HG02798 (cell line): ENCODE results near the gene PCDHGA11.
A peak's percentile ranks its signal among the peaks of the same experiment; 100 is the strongest.
"Not testable (repeated sequence)": the region's sequence is repeated elsewhere in the genome, so short reads cannot be mapped to it uniquely, and the experiment has no call there.

Source experiments
- ATAC-seq: cut with Tn5 transposase; IDR thresholded peaks from one replicate; pipeline ENCODE4 v1.9.1; 2021; ENCODE audit warnings: mild to moderate bottlenecking; ENCODE audit not compliant: unreplicated experiment, poor library complexity

The PCDHGA11 gene

DNA sequence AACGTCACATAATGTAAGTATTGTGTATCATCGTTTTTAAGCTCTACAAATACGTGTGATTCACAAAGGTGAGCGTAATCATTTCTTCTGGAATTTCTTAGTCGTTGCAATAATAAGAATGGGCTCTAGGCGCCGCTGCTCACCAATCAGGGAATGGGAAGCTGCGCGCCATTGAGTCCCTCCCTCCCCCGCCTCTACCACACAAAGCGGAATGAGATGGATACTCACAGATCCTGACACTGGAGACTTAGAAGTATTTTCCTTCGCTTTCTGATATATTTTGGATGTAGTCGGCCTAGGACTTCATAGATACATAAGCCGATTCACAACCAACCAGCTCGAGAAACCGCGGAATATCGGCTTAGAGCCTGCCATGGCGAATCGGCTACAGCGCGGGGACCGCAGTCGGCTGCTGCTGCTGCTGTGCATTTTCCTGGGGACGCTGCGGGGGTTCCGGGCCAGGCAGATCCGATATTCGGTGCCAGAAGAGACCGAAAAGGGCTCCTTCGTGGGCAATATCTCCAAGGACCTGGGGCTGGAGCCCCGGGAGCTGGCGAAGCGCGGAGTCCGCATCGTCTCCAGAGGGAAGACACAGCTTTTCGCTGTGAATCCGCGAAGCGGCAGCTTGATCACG is at the start of gene PCDHGA11:
PCDHGA11 (plus strand) TSS at position 197 of the 634 bp plus-strand sequence; CDS start at position 374, 177 bp downstream.
- ATAC-seq = peak; percentile 56

DNA sequence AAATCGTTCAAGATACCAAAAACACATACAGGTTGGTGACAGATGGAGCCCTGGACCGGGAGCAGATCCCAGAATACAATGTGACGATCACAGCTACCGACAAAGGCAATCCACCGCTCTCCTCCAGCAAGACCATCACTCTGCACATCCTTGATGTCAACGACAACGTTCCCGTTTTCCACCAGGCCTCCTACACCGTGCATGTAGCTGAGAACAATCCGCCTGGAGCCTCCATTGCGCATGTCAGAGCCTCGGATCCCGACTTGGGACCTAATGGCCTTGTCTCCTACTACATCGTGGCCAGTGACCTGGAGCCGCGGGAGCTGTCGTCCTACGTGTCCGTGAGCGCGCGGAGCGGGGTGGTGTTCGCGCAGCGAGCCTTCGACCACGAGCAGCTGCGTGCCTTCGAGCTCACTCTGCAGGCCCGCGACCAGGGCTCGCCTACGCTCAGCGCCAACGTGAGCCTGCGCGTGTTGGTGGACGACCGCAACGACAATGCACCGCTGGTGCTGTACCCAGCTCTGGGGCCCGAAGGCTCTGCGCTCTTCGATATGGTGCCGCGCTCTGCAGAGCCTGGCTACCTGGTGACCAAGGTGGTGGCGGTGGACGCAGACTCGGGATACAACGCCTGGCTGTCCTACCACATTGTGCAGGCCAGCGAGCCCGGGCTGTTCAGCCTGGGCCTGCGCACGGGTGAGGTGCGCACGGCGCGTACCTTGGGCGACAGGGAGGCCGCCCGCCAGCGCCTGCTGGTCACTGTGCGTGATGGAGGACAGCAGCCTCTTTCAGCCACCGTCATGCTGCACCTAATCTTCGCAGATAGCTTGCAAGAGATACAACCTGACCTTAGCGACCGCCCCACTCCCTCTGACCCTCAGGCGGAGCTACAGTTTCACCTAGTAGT is 49.0 kb upstream of the PCDHGA11 start:
- no peak for ATAC-seq

DNA sequence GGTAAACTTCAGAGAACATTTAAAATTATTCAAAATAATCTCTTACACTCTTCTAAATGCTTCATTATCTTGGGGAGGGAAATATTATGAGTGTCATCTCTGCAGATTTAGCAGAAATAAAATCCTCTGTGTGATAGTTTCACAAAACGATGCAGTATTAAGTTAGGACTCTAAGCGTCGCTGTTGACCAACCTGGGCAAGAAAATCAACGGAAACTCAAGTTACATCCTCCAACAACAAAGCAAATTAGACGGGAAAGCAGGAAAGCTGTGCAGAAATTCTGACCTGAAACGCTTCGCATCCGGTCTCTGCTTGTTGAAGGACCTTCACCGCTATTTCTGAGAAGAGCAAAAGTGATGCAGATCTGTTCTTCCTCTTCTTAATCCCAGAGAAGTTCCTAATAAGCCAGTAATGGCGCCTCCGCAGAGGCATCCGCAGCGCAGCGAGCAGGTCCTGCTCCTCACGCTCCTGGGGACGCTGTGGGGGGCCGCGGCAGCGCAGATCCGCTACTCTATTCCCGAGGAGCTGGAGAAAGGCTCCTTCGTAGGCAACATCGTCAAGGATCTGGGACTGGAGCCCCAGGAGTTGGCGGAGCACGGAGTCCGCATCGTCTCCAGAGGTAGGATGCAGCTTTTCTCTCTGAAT is 47.1 kb upstream of the PCDHGA11 start, which contains the start of gene PCDHGA6:
PCDHGA6 (plus strand) TSS at position 219 of the 645 bp plus-strand sequence; CDS start at position 412, 193 bp downstream.
- ATAC-seq = no peak

GRCh38 chr5:141374627-141375026 is 46.2 kb upstream of the PCDHGA11 start:
- no peak for ATAC-seq

DNA sequence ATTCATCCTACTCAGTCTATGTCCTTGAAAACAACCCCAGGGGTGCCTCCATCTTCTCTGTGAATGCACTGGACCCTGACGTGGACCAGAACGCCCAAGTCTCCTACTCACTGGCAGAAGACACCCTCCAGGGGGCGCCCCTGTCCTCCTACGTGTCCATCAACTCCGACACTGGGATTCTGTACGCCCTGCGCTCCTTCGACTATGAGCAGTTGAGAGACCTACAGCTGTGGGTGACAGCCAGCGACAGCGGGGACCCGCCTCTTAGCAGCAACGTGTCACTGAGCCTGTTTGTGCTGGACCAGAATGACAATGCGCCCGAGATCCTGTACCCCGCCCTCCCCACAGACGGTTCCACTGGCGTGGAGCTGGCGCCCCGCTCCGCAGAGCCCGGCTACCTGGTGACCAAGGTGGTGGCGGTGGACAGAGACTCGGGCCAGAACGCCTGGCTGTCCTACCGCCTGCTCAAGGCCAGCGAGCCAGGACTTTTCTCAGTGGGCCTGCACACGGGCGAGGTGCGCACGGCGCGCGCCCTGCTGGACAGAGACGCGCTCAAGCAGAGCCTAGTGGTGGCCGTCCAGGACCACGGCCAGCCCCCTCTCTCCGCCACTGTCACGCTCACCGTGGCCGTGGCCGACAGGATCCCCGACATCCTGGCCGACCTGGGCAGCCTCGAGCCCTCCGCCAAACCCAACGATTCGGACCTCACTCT is 45.3 kb upstream of the PCDHGA11 start:
- not testable (repeated sequence) for ATAC-seq

- peak; percentile 52 for ATAC-seq
These were observed 38.2 kb upstream of the PCDHGA11 start, which contains the start of gene PCDHGA7 for GRCh38 chr5:141382469-141383294. PCDHGA7 (plus strand) TSS chr5:141382742; CDS start chr5:141382900, 158 bp downstream.

- no peak for ATAC-seq
These were observed 37.5 kb upstream of the PCDHGA11 start for GRCh38 chr5:141383345-141383744.

GRCh38 chr5:141384471-141385267 is 36.2 kb upstream of the PCDHGA11 start:
- no peak for ATAC-seq

- peak; percentile 88 for ATAC-seq
These were observed 33.1 kb upstream of the PCDHGA11 start, which contains the start of gene PCDHGB4 for GRCh38 chr5:141387557-141388311. PCDHGB4 (plus strand) TSS chr5:141387698; CDS start chr5:141387885, 187 bp downstream.

DNA sequence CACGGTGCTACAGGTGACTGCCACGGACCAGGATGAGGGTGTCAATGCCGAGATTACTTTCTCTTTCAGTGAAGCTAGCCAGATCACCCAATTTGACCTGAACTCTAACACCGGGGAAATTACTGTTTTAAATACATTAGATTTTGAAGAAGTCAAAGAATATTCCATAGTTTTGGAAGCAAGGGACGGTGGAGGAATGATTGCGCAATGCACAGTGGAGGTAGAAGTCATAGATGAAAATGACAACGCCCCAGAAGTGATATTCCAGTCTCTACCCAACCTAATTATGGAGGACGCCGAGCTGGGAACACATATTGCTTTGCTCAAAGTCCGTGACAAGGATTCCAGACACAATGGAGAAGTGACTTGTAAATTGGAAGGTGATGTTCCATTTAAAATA is 32.2 kb upstream of the PCDHGA11 start:
- ATAC-seq = no peak

DNA sequence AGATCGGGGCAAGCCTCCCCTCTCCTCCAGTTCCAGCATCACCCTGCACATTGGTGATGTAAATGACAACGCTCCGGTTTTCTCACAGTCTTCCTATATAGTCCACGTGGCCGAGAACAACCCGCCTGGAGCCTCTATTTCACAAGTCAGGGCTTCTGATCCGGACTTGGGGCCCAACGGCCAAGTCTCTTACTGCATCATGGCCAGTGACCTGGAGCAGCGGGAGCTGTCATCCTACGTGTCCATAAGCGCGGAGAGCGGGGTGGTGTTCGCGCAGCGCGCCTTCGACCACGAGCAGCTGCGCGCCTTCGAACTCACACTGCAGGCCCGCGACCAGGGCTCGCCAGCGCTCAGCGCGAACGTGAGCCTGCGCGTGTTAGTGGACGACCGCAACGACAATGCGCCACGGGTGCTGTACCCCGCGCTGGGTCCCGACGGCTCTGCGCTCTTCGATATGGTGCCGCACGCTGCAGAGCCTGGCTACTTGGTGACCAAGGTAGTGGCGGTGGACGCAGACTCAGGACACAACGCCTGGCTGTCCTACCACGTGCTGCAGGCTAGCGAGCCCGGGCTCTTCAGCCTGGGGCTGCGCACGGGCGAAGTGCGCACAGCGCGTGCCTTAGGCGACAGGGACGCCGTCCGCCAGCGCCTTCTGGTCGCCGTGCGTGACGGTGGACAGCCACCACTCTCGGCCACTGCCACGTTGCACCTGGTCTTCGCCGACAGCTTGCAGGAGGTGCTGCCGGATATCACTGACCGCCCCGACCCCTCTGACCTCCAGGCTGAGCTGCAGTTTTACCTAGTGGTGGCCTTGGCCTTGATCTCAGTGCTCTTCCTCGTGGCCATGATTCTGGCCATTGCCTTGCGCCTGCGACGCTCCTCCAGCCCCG is 31.5 kb upstream of the PCDHGA11 start:
- no peak for ATAC-seq

- no peak for ATAC-seq
These were observed 28.2 kb upstream of the PCDHGA11 start, which contains the start of gene PCDHGA8 for GRCh38 chr5:141392429-141393198. PCDHGA8 (plus strand) TSS chr5:141392633; CDS start chr5:141392814, 181 bp downstream.

DNA sequence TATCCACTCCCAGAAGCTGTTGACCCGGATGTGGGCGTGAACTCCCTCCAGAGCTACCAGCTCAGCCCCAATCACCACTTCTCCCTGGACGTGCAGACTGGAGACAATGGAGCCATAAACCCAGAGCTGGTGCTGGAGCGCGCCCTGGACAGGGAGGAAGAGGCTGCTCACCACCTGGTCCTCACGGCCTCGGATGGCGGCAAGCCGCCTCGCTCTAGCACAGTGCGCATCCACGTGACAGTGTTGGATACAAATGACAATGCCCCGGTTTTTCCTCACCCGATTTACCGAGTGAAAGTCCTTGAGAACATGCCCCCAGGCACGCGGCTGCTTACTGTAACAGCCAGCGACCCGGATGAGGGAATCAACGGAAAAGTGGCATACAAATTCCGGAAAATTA is 27.6 kb upstream of the PCDHGA11 start:
- no peak for ATAC-seq

GRCh38 chr5:141394401-141395187 is 26.3 kb upstream of the PCDHGA11 start:
- not testable (repeated sequence) for ATAC-seq
